HG02588 (cell line): ENCODE measurements around the gene HDGF.

ENCODE experiments used
- ATAC-seq: cut with Tn5 transposase; IDR thresholded peaks from one replicate; pipeline ENCODE4 v1.9.1; 2021; ENCODE audit warnings: mild to moderate bottlenecking, moderate library complexity; ENCODE audit not compliant: unreplicated experiment

Gene HDGF

GRCh38 chr1:156746728-156747631, 4.5 kb downstream of the HDGF start:
- ATAC-seq = no peak

DNA sequence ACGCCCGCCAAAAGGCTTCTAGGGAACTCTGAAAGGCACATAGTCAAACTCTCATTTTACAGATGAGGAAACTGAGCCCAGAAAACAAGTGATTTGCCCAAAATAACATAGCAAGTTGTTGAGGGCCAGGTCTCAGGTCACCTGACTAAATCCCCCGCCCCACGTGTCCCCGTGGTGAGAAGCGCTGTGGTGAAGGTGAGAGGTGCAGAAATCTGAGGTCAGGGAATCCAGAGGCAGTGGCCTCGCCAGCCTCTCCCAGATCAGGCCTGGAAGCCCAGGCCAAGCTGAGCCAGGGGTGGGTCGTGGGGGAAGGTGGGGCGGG, 5.1 kb downstream of the HDGF start:
- ATAC-seq = no peak

- no peak for ATAC-seq
Measured at GRCh38 chr1:156745881-156746280, 5.6 kb downstream of the HDGF start.

- ATAC-seq = no peak
Measured at GRCh38 chr1:156744786-156745419, 6.6 kb downstream of the HDGF start.

DNA sequence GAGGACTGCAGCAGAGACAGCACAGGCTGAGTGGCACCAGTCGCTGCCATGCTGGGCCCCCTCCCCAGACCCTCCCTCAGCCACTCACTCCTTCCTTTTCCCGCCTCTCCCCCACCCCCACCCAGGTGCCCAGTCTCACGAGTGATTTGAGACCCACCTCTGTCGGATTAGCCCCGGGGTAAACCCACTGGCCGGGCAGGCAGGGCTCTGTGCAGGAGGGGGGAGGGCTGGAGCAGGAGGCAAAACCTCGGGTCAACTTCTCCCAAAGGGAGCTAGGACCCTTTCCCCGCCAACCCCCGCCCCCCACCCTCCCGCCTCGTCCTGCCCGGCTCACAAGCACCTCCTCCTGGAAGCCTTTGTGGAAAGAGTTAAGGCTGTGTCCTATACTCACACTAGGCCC, 7.1 kb downstream of the HDGF start:
- no peak for ATAC-seq

DNA sequence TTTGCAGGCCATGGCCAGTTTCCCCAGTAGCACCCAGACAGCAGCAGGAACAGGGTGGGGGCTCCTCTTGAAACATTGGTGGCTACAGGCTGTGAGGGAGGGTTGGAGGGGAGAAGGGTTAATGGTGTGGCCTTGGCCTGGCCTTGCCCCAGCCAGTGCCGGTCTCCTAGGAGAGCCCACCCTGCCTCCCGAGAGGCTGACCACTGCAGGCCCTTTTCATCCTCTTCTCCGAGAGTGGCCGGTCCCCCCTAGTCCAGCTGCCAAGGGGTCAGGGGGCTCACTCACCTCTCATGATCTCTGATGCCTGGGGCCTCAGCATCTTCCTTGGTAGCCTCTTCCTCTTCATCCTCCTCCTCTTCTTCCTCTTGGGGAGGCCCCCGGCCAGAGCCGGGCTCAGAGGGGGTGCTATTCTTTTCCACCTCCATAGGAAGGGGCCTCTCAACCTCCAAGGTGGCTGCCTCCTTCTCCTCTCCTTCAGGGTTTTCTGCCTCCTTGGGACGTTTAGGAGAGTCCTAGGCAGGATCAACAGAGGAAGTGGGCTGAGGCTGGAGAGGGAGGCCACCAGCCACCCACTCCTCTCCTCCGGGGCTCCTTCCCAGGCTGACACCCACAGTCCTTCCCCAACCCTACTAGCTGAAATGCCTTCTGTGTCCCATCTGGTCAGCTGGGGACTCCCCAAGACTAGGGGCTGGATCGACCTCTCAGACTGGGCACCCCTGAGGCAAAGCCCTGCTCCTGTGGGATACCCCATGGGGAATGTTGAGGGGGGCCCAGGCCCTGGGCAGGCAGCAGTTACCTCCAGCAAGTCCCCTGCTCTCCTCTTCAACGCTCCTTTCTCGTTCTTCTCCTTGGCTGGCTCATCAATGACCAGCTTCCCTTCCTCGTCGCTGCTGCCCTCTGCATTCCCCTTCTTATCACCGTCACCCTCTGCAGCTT, 7.8 kb downstream of the HDGF start:
- ATAC-seq = no peak

- no peak for ATAC-seq
Measured at GRCh38 chr1:156742801-156743200, 8.7 kb downstream of the HDGF start.

GRCh38 chr1:156742017-156742416, 9.5 kb downstream of the HDGF start:
- no peak for ATAC-seq

DNA sequence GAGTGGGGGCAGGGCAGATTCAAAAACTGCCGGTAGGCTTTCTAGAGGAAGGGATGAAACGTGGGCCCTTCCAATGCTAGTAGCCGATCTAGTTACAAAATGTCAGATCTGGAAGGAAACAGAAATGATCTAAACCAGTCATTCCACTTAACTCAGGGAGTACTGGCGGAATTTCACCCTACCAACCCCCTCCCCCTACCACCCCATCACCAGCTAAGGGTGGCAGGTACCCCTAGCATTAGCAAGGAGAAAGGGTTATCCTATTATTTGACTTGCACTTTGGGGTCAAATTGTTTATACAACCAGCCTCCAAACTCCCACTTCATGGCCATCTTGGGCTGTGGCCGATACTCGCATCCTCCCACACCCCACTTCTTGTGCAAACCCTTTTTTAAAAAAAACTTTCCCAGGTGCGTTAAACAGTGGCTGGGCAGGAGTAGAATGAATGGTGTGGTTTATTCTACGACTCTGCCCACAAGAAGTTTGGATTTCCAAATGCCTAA, 9.9 kb downstream of the HDGF start:
- ATAC-seq = no peak

- peak; percentile 74 for ATAC-seq
Measured at GRCh38 chr1:156740741-156741480, 10.6 kb downstream of the HDGF start, which contains the start of gene MRPL24. Gene MRPL24, minus strand, starts transcription at chr1:156741088. Its CDS starts 2,384 bp downstream, at chr1:156738704.

DNA sequence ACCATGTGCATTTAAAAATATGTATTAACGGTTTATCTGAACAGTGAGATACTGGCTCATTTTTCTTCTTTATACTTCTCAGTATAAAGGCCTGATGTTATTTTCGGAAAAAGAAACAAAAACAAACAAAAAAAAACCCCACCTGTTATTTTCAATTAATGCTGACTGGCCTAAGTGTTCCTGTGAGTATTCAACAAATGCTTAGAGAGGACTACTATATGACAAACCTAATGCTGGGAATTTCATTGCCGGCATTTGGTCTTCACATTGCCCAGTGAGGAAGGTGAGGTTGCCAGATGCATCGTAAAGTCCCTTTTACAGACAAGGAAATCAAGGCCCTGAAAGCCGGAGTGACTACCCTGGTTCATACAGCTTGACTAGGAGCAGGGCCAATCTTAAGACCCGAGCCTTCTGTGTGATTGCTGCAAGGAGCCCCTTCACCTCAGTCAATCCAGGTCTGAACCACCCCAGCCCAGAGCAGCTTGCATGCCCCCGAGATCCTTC, 11.2 kb downstream of the HDGF start:
- no peak for ATAC-seq

GRCh38 chr1:156738916-156739315, 12.6 kb downstream of the HDGF start:
- ATAC-seq = no peak

DNA sequence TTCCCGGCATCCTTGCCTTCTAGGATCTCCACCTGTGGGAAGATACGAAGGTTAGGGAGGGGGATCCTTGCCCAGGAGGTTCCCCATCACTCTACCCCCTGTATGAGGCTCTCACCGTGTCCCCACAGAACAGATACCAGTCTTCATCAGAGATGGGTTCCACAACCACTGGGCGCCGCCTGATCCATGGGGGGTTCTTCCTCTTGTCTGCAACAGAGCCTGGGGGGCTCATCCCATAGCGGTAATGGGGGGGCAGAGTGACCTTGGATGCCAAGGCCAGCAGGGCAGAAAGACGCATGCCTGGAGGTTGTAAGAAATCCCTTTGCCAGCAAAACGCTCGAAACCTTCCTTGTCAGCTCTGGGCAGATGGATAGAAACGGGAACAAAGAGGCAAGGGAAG, 13.1 kb downstream of the HDGF start:
- no peak for ATAC-seq

- ATAC-seq = no peak
Measured at GRCh38 chr1:156733989-156734584, 17.4 kb downstream of the HDGF start.

DNA sequence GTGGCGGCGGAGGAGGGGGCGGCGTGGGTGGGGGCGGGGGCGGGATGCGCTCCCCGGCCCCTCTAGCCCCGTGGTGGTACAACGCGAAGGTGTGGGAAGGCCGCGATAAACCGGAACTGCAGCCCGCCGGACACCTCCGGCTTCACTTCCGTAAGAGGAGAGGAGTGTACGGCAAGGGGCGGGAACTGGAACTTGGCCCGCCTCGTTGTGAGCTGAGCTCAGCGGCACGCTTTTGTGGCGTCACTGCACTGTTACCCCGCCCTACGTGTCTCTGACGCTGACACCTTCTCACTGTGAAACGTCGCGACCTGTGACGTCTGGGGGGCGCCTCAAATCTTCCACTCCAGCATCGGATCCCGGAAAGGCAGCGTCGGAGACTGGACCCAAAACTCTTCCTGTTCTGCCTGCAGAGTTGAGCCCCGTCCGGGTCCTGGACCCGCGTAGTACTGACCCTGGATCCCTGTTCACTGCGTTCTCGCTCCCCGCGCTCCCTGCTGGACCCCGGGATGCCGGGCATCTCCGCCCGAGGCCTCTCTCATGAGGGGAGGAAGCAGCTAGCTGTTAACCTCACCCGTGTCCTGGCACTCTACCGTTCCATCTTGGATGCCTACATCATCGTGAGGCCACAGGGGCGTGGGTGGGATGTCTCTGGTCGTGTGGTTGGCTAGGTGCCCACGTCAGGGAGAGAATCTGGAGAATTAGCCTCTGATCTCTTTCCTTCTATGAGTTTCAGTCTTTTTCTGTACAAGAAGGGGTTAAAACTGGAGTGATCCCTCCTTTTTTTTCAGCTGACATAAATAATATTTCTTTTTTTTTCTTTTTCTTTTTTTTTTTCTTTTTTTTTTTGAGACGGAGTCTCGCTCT, 22.6 kb downstream of the HDGF start, which contains the start of gene ISG20L2:
ISG20L2 (minus strand) TSS at position 168 of the 864 bp plus-strand sequence. CDS start 1,114 bp downstream, outside the sequence.
- ATAC-seq = peak; percentile 87

DNA sequence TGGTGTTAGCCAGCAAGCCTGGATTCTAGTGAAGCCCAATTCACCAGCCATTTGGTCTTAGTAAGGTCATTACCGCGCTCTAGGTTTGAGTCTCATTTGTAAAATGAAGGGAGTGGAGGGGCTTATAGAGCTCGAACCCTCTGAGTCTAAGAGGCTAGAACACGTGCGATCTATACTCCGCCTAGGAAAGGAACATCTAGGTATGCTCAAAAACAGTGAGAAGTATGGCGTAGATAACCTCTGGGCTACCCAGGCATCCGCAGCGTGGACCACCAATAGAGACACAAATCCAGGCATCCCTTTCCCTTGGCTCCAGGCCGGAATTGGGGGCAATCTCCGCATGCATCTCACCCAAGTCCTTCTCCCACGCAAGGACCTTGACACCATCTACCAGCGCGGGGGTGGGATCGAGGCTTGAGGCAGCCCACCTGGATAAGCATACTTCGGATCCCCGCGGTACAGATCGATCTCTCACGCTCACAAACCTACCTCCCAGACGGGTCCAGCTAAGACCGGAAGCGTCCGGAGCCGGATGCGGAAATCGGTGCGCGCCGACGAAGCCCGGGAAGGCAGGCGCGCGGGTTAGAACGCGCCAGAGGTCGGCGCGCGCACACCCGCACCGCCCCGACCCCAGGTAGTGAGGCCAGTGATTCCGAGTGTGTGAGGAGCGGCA, 23.4 kb downstream of the HDGF start, which contains the start of gene METTL25B:
METTL25B (plus strand) TSS at position 544 of the 673 bp plus-strand sequence. CDS start 636 bp downstream, outside the sequence.
- ATAC-seq = peak; percentile 48

GRCh38 chr1:156727492-156727891, 24.0 kb downstream of the HDGF start:
- ATAC-seq = no peak
